GM21529 (cell line): ENCODE results near the gene NLGN4Y.
"Not testable (repeated sequence)": the region's sequence is repeated elsewhere in the genome, so short reads cannot be mapped to it uniquely, and the experiment has no call there.

Experiments
- ATAC-seq: cut with Tn5 transposase; IDR thresholded peaks from one replicate; pipeline ENCODE4 v1.9.1; 2021; ENCODE audit not compliant: unreplicated experiment

NLGN4Y gene

GRCh38 chrY:14834103-14835060 lies 310.1 kb downstream of the NLGN4Y start:
- no peak for ATAC-seq

DNA sequence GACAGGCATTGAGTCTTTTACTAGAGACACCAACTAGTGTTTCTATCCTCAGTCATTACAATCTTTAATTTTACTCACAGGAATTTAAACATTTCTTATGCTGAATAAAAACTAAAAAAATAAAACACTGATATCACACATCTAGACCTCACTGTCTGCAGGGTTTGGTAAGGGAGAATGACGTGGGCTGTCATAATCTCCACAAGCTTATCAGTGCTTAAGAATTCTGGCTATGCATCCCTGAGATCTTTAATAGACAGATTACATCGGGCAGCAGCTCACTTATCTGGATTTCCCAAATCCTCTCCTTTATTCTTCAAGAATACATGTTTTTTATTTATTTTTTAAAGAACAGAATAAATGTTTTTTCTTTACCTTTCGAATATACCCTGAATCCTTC lies 313.1 kb downstream of the NLGN4Y start:
- no peak for ATAC-seq

DNA sequence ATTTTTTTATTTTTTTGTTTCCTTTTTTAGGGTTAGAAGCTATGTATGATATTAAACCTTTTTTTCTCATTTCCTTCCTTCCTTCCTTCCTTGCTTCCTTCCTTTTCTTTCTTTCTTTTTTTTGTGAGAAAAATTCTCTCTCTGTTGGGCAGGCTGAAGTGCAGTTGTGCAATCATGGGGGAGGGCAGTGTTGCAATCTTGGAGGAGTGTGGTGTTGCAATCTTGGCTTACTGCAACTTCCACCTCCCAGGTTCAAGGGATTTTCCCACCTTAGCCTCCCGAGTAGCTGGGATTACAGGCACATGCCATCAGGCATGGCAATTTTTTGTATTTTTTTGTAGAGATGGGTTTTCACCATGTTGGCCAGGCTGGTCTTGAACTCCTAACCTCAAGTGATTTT lies 326.4 kb downstream of the NLGN4Y start:
- ATAC-seq = no peak

DNA sequence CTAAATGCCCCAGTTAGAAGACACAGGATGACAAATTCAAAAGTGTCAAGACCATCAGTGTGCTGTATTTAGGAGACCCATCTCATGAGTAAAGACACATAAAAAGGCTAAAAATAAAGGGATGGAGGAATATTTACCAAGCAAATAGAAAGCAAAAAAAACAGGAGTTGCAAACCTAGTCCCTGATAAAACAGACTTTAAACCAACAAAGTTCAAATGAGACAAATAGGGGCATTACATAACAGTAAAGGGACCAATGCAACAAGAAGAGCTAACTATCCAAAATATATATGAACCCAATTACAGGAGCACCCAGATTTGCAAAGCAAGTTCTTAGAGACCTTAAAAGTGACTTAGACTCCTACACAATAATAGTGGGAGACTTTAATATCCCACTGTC lies 336.1 kb downstream of the NLGN4Y start:
- no peak for ATAC-seq

- not testable (repeated sequence) for ATAC-seq
Observed at GRCh38 chrY:14861033-14861432, 336.7 kb downstream of the NLGN4Y start.

GRCh38 chrY:14871971-14872370 lies 347.6 kb downstream of the NLGN4Y start:
- no peak for ATAC-seq
